ENCODE results near the gene ST8SIA1.

DNA sequence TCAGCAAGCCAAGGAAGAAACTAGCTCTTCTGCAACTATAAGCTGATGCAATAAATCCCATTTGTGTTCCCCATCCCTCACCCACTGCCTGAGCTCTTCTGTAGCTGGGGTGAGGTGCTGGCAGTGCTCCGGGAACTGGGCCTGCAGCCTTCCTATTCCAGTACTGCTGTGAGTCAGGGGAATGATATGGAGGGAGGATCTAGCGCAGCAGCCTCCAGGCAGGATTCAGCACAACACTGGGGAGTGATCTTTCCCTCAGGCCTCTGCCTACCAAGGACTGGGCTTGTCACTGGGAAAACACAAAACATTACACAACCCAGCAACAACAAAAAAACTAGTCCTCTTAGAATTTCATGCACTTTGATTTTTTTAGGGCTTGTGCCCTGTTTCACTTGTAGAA is 58.7 kb downstream of the ST8SIA1 start:
- TF ChIP-seq, protein P1, sequence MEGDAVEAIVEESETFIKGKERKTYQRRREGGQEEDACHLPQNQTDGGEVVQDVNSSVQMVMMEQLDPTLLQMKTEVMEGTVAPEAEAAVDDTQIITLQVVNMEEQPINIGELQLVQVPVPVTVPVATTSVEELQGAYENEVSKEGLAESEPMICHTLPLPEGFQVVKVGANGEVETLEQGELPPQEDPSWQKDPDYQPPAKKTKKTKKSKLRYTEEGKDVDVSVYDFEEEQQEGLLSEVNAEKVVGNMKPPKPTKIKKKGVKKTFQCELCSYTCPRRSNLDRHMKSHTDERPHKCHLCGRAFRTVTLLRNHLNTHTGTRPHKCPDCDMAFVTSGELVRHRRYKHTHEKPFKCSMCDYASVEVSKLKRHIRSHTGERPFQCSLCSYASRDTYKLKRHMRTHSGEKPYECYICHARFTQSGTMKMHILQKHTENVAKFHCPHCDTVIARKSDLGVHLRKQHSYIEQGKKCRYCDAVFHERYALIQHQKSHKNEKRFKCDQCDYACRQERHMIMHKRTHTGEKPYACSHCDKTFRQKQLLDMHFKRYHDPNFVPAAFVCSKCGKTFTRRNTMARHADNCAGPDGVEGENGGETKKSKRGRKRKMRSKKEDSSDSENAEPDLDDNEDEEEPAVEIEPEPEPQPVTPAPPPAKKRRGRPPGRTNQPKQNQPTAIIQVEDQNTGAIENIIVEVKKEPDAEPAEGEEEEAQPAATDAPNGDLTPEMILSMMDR (IDR thresholded peaks at IDR 0.05), result no peak
- TF ChIP-seq POLR2A (IDR thresholded peaks at IDR 0.05), result no peak
